GM19467 (cell line): ENCODE data around the gene DRD3.

ENCODE experiments used
- ATAC-seq: cut with Tn5 transposase; IDR thresholded peaks from one replicate; pipeline ENCODE4 v1.9.1; 2021; ENCODE audit warnings: mild to moderate bottlenecking, moderate library complexity; ENCODE audit not compliant: unreplicated experiment

Gene DRD3

GRCh38 chr3:114080201-114080600, 98.7 kb downstream of the DRD3 start:
- ATAC-seq: no peak

GRCh38 chr3:114079761-114080160, 99.1 kb downstream of the DRD3 start:
- no peak for ATAC-seq

DNA sequence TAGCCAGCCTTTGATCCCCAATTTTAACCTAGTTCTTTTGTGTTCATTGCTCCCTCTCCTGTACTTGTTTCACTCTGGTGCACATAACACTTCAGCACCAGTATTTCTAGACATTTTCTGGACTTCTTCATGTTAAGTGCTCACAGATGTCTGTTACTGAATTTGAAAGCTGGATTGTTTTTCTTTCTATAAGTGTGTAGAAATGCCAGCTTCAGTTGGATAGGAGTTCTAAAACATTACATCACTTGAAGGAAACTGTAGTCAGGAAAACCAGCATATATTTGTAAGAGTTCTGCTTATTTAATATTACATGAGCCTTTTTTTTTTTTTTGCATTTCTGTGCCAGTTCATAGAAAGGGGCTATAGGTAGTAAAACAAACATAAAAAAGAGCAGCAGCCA, 100.7 kb downstream of the DRD3 start:
- ATAC-seq: no peak
